Keratinocyte (primary cell): ENCODE results near the gene GNG2. TPM values are rescaled to one million over a fixed set of nuclear protein-coding genes. Genes with fewer than 3 reads are reported as not detected.

Experiments used
- DNase-seq: peaks from one replicate; pipeline ENCODE4 v3.0.0-alpha.2; 2011; ENCODE audit warnings: low read depth, missing footprints, low spot score
- FAIRE-seq: peaks from 2 replicates; lab custom pipeline; 2011; peaks lifted over from hg19 to GRCh38; lab: Jason Lieb, UNC
- H2AFZ ChIP-seq: 2 replicates; pipeline ENCODE4 v1.6.0; 2012; ENCODE audit warnings: low read length, control low read depth, inconsistent platforms; ENCODE audit not compliant: control insufficient read depth
- H3K27ac ChIP-seq: 2 replicates; pipeline ENCODE4 v1.5.1; 2011; ENCODE audit warnings: low read length; ENCODE audit not compliant: control insufficient read depth, insufficient read depth
- H3K27me3 ChIP-seq: 3 replicates; pipeline ENCODE4 v1.6.0; 2011; ENCODE audit warnings: low read length; ENCODE audit not compliant: control insufficient read depth, insufficient read depth; ENCODE audit errors: extremely low read depth
- H3K36me3 ChIP-seq, 2 experiments: 2 replicates in 1 of 2; 3 replicates in 1 of 2; pipeline ENCODE4 v1.5.1; 2011; ENCODE audit warnings: low read length in 2 of 2, mild to moderate bottlenecking in 1 of 2; ENCODE audit not compliant: control insufficient read depth in 2 of 2, insufficient read depth in 2 of 2; ENCODE audit errors: extremely low read depth in 1 of 2
- H3K4me1 ChIP-seq: 3 replicates; pipeline ENCODE4 v1.5.1; 2011; ENCODE audit warnings: low read length; ENCODE audit not compliant: control insufficient read depth, insufficient read depth; ENCODE audit errors: extremely low read depth
- H3K4me2 ChIP-seq: 3 replicates; pipeline ENCODE4 v1.6.0; 2011; ENCODE audit warnings: low read depth, low read length; ENCODE audit not compliant: control insufficient read depth, insufficient read depth; ENCODE audit errors: extremely low read depth
- H3K4me3 ChIP-seq, 3 experiments: fragments of 200-600 bp in 1 of 3; sonication (generic) in 1 of 3; 2 replicates in 2 of 3; 3 replicates in 1 of 3; pipeline ENCODE4 v1.5.1; 2011 to 2016; ENCODE audit warnings: low read length in 3 of 3, mild to moderate bottlenecking in 3 of 3, control low read depth in 2 of 3, inconsistent platforms in 1 of 3, low read depth in 1 of 3, mixed read lengths in 1 of 3, mixed run types in 1 of 3, moderate library complexity in 1 of 3; ENCODE audit not compliant: control insufficient read depth in 2 of 3, insufficient read depth in 2 of 3; ENCODE audit errors: extremely low read depth in 1 of 3
- H3K79me2 ChIP-seq: 2 replicates; pipeline ENCODE4 v1.6.0; 2012; ENCODE audit warnings: low read length; ENCODE audit not compliant: control insufficient read depth, insufficient read depth
- H3K9ac ChIP-seq: 3 replicates; pipeline ENCODE4 v1.6.0; 2011; ENCODE audit warnings: low read length; ENCODE audit not compliant: control insufficient read depth, insufficient read depth; ENCODE audit errors: extremely low read depth
- H3K9me1 ChIP-seq: 3 replicates; pipeline ENCODE4 v1.6.0; 2011; ENCODE audit warnings: low read length; ENCODE audit not compliant: control insufficient read depth, insufficient read depth; ENCODE audit errors: extremely low read depth
- H3K9me3 ChIP-seq: 2 replicates; pipeline ENCODE4 v1.5.1; 2012; ENCODE audit warnings: low read depth, low read length; ENCODE audit not compliant: control insufficient read depth
- H4K20me1 ChIP-seq: 3 replicates; pipeline ENCODE4 v1.6.0; 2011; ENCODE audit warnings: low read length; ENCODE audit not compliant: control insufficient read depth, insufficient read depth; ENCODE audit errors: extremely low read depth
- EZH2 ChIP-seq: IDR thresholded peaks from one replicate; pipeline ENCODE4 v1.6.1; 2012; ENCODE audit warnings: inconsistent platforms, mild to moderate bottlenecking, low read length, moderate library complexity
- dilution Hi-C: fragments of 300-500 bp; cut with MboI; formaldehyde crosslinking; loops from one replicate; pipeline ENCODE4 v1.7.0; 2020; ENCODE audit warnings: low sequenced_read_pairs; ENCODE audit not compliant: extremely low pct_ligation_motif_present
- polyA plus RNA-seq, 5 experiments: library from polyadenylated mRNA; depleted of rRNA in 3 of 5; stranded (reverse) in 3 of 5; stranded (forward) in 1 of 5; unstranded in 1 of 5; fragments of >200 nt; gene quantifications; 1 replicate in 1 of 5; 2 replicates in 3 of 5; 3 replicates in 1 of 5; pipeline versions ENCODE4 v1.2.1 to v1.2.3, GENCODE V29; 2011 to 2012; ENCODE audit warnings: missing spikeins in 2 of 5, low read depth in 1 of 5, low replicate concordance in 1 of 5
- TF ChIP-seq, protein P1 (sequence below), 3 experiments: IDR thresholded peaks in 1 of 3; conservative IDR thresholded peaks in 1 of 3; optimal IDR thresholded peaks in 1 of 3; 2 replicates in 2 of 3; 3 replicates in 1 of 3; pipeline versions ENCODE3 to v1.5.1; 2011; ENCODE audit warnings: low read length in 3 of 3, mild to moderate bottlenecking in 3 of 3, moderate library complexity in 2 of 3, control low read depth in 1 of 3, inconsistent platforms in 1 of 3; ENCODE audit not compliant: insufficient read depth in 2 of 3; ENCODE audit errors: extremely low read depth in 1 of 3

Gene GNG2
- polyA plus RNA-seq, 1 donor (not counting 4 experiments of a cell fraction or from before 2014, with no cell fraction given) = 0.28 TPM

DNA sequence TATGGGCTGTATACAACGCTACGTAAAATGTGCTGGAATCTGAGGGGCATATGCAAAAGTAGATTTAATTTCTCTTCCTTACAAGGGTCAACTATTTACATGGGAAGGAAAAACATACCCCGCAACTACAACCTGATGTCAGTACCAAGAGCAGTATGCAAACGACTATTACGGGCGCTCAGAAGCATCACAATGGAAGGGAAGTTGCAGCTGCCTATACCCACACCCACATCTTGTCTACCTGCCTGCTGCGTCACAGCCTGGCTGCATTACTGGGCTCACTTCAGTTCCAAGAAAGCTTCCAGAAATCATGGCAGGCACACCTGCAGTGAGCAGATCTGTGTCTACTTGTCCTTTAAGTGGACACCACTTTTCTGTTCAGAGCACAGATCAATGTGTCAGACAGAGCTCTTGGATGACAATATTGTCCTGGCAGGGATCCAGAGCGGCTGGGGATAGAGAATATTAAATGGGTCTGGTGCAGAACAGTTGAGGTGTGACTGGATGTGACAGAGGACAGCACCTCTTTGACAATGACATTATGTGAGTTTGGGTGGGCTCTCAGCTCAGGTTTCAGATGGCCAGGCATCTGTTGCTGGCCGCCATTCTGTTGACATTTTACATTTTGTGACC is 41.5 kb upstream of the GNG2 start:
- TF ChIP-seq, protein P1, sequence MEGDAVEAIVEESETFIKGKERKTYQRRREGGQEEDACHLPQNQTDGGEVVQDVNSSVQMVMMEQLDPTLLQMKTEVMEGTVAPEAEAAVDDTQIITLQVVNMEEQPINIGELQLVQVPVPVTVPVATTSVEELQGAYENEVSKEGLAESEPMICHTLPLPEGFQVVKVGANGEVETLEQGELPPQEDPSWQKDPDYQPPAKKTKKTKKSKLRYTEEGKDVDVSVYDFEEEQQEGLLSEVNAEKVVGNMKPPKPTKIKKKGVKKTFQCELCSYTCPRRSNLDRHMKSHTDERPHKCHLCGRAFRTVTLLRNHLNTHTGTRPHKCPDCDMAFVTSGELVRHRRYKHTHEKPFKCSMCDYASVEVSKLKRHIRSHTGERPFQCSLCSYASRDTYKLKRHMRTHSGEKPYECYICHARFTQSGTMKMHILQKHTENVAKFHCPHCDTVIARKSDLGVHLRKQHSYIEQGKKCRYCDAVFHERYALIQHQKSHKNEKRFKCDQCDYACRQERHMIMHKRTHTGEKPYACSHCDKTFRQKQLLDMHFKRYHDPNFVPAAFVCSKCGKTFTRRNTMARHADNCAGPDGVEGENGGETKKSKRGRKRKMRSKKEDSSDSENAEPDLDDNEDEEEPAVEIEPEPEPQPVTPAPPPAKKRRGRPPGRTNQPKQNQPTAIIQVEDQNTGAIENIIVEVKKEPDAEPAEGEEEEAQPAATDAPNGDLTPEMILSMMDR (optimal IDR thresholded peaks at IDR 0.05 in 1 of 3, IDR thresholded peaks at IDR 0.05 in 1 of 3, conservative IDR thresholded peaks at IDR 0.05 in 1 of 3; ENCODE audit: extremely low read depth in 1 of 3, insufficient read depth in 2 of 3, low read length in 3 of 3) = no peak
- TF ChIP-seq EZH2 = no peak
- DNase-seq = no peak

DNA sequence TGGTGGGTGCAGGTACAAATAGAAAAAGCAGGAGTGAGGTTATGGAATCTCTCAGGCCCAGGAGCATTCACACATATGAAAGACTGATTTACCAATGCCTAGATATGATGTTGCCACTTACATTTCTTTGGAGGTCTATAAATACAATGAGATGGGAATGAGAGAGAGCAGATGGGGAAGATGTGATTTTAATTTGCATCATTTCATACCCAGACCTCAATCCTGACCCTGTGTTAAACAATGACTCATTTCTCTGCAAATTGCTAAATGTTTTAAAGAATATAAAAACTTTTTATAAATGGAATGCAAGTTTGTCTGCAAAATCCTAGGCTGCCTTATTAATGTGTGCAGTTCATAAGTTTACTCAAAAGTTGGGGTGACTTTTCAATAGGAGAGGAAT is 38.6 kb upstream of the GNG2 start:
- Histone ChIP-seq H3K9ac (no peak overlapping the region), H3K4me2 (no peak overlapping the region)
- no peak for FAIRE-seq

More for the DNA sequence above, 41.5 kb upstream of the GNG2 start:
- no peak for FAIRE-seq
- Histone ChIP-seq H3K79me2 (no peaks in the 10 kb centered on the region), H3K9me3 (no peaks in the 10 kb centered on the region), H3K36me3 (no peaks in the 10 kb centered on the region), H3K4me1 (no peaks in the 10 kb centered on the region), H3K27ac (no peak overlapping the region), H3K9me1 (no peaks in the 10 kb centered on the region), H3K9ac (no peak overlapping the region), H3K27me3 (peaks cover 9% of the 10 kb centered on the region), H4K20me1 (no peaks in the 10 kb centered on the region), H3K4me3 (no peak overlapping the region), H2AFZ (no peak overlapping the region), H3K4me2 (no peak overlapping the region)
- dilution Hi-C loops = no loop called here

More for the DNA sequence above, 38.6 kb upstream of the GNG2 start:
- Histone ChIP-seq H3K9me1 (no peaks in the 10 kb centered on the region), H3K9me3 (no peaks in the 10 kb centered on the region), H3K4me1 (no peaks in the 10 kb centered on the region), H2AFZ (no peak overlapping the region), H3K36me3 (no peaks in the 10 kb centered on the region), H3K79me2 (no peaks in the 10 kb centered on the region), H3K27ac (no peak overlapping the region), H3K4me3 (no peak overlapping the region), H4K20me1 (no peaks in the 10 kb centered on the region), H3K27me3 (peaks cover 5% of the 10 kb centered on the region)
- no peak for DNase-seq
- dilution Hi-C loops = no loop called here
- no peak for TF ChIP-seq EZH2
- TF ChIP-seq, protein P1 (optimal IDR thresholded peaks at IDR 0.05 in 1 of 3, IDR thresholded peaks at IDR 0.05 in 1 of 3, conservative IDR thresholded peaks at IDR 0.05 in 1 of 3; ENCODE audit: extremely low read depth in 1 of 3, insufficient read depth in 2 of 3, low read length in 3 of 3) = no peak
